ENCODE measurements around the gene ELMO1.

ELMO1 gene

DNA sequence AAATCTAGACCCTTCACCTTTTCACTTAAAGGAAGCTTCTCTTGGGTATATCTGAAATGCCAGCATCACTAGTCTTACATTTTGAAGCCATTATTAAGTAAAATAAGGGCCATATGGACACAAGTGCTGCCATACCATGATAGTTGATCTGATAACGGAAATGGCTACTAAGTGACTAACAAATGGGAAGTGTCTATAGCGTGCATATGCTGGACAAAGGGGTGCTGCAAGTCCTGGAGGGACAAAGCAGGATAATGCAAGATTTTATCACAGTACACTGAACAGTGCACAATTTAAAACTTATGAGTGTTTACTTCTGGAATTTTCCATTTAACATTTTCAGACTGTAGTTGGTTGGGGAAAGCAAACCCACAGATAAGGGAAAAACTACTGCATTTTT is 117.9 kb downstream of the ELMO1 start:
- TF ChIP-seq ELF4 (IDR thresholded peaks at IDR 0.05): no peak
- TF ChIP-seq ZNF384 (IDR thresholded peaks at IDR 0.05): no peak
- no peak for TF ChIP-seq BHLHE40 (IDR thresholded peaks at IDR 0.05; ENCODE audit: borderline replicate concordance)
- no peak for TF ChIP-seq LEF1 (IDR thresholded peaks at IDR 0.05; ENCODE audit: borderline replicate concordance)
- no peak for TF ChIP-seq FOXM1 (IDR thresholded peaks at IDR 0.05; ENCODE audit: borderline replicate concordance)
- TF ChIP-seq HDGF (IDR thresholded peaks at IDR 0.05; ENCODE audit: borderline replicate concordance): no peak
- TF ChIP-seq CTBP1 (IDR thresholded peaks at IDR 0.05; ENCODE audit: borderline replicate concordance): no peak
- no peak for TF ChIP-seq FOXA1 (IDR thresholded peaks at IDR 0.05)
- ChIA-PET CTCF (no interaction called here), POLR2A (no interaction called here)
- DNase-seq (ENCODE audit: extremely low spot score): no peak

DNA sequence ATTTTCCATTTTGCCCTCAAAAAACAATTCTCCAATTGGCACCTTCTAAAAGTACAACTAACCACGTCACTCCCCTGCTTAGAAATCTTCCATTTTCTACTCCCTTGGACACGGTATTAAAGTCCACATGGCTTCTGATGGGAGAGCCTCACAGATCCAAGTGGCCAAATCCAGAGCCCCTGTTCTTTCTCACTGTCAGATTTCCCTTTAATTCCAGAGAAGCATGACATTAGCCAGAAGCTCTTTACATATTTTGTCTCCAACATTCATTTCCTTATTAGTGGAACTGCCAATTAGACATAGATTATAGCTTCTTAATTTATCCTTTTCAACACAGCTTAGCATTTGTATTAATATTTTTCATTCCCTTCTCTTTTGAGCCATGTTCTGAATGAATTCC is 118.7 kb downstream of the ELMO1 start:
- TF ChIP-seq CTBP1 (IDR thresholded peaks at IDR 0.05; ENCODE audit: borderline replicate concordance) (no peak), L3MBTL2 (conservative IDR thresholded peaks at IDR 0.05) (no peak), SP1 (IDR thresholded peaks at IDR 0.05) (no peak), FOXK2 (IDR thresholded peaks at IDR 0.05) (no peak)
- no peak for DNase-seq (ENCODE audit: extremely low spot score)
- CTCF ChIA-PET: no interaction called here
- POLR2A ChIA-PET: no interaction called here

DNA sequence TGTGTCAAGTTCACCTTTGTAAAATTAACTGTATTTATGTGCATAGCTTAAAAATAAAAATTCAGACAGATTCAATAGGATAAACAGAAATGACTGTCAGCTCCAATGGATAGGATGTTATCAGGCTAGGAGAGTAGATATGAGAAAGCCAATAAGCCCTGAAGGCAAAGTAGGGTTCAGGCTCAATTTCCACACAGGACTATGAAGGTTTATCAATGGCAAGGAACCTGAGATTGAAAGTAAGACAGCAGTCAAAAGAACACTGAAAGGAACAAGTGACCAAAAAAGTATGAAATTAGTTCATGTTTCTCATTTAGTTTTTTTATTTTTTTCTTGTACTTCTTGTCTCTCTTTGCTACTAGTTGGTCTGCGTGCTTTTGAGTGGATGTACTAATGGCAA is 121.4 kb downstream of the ELMO1 start:
- TF ChIP-seq NFRKB (IDR thresholded peaks at IDR 0.05): no peak
- no peak for TF ChIP-seq FOXA1 (IDR thresholded peaks at IDR 0.05)
- no peak for TF ChIP-seq ARNT (IDR thresholded peaks at IDR 0.05)
- TF ChIP-seq ZNF384 (IDR thresholded peaks at IDR 0.05): no peak
- TF ChIP-seq BHLHE40 (IDR thresholded peaks at IDR 0.05; ENCODE audit: borderline replicate concordance): no peak
- TF ChIP-seq, protein P1, sequence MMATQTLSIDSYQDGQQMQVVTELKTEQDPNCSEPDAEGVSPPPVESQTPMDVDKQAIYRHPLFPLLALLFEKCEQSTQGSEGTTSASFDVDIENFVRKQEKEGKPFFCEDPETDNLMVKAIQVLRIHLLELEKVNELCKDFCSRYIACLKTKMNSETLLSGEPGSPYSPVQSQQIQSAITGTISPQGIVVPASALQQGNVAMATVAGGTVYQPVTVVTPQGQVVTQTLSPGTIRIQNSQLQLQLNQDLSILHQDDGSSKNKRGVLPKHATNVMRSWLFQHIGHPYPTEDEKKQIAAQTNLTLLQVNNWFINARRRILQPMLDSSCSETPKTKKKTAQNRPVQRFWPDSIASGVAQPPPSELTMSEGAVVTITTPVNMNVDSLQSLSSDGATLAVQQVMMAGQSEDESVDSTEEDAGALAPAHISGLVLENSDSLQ (IDR thresholded peaks at IDR 0.05): no peak
- no peak for TF ChIP-seq SP1 (IDR thresholded peaks at IDR 0.05)
- TF ChIP-seq FOXK2 (IDR thresholded peaks at IDR 0.05): no peak
- TF ChIP-seq TARDBP (IDR thresholded peaks at IDR 0.05): no peak
- TF ChIP-seq LEF1 (IDR thresholded peaks at IDR 0.05; ENCODE audit: borderline replicate concordance): no peak
- no peak for TF ChIP-seq CTBP1 (IDR thresholded peaks at IDR 0.05; ENCODE audit: borderline replicate concordance)
- TF ChIP-seq ELF4 (IDR thresholded peaks at IDR 0.05): no peak
- TF ChIP-seq HDGF (IDR thresholded peaks at IDR 0.05; ENCODE audit: borderline replicate concordance): no peak
- TF ChIP-seq FOXM1 (IDR thresholded peaks at IDR 0.05; ENCODE audit: borderline replicate concordance): no peak
- no peak for TF ChIP-seq L3MBTL2 (conservative IDR thresholded peaks at IDR 0.05)
- DNase-seq (ENCODE audit: extremely low spot score): no peak
- POLR2A ChIA-PET: no interaction called here
- CTCF ChIA-PET: interaction anchor here (0.7 kb wide), 1 partner anchor 114 kb away, joined by 5 read pairs; no protein-coding TSS in a partner anchor

DNA sequence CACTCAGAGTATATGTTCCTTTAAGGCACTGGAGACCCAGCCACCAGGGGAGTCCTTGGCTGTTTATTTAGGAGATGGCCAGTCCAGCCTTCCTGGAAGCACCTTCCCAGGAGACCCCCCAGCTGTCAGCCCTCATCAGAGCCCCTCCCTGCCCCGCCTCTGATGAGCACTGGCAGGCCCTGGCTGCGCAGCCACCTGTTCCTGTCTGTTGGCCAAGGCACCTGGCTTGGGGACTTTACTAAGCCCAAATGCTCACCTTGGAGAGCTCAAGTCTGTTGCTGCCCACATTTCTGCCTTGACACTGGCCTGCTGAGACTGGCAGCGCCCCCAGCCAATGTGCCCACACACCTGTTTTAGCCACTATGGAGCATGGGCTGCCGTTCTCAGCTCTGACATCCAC is 124.7 kb downstream of the ELMO1 start:
- CTCF ChIA-PET: no interaction called here
- DNase-seq (ENCODE audit: extremely low spot score): no peak
- POLR2A ChIA-PET: no interaction called here
- no peak for TF ChIP-seq NFRKB (IDR thresholded peaks at IDR 0.05)
- TF ChIP-seq ARNT (IDR thresholded peaks at IDR 0.05): no peak
- no peak for TF ChIP-seq SUZ12 (IDR thresholded peaks at IDR 0.05)
- no peak for TF ChIP-seq SP1 (IDR thresholded peaks at IDR 0.05)
- TF ChIP-seq FOXA1 (IDR thresholded peaks at IDR 0.05): no peak
- TF ChIP-seq TARDBP (IDR thresholded peaks at IDR 0.05): no peak
- TF ChIP-seq FOXK2 (IDR thresholded peaks at IDR 0.05): no peak
- no peak for TF ChIP-seq CTBP1 (IDR thresholded peaks at IDR 0.05; ENCODE audit: borderline replicate concordance)
- TF ChIP-seq FOXM1 (IDR thresholded peaks at IDR 0.05; ENCODE audit: borderline replicate concordance): no peak
- no peak for TF ChIP-seq LEF1 (IDR thresholded peaks at IDR 0.05; ENCODE audit: borderline replicate concordance)
- no peak for TF ChIP-seq HDGF (IDR thresholded peaks at IDR 0.05; ENCODE audit: borderline replicate concordance)
- TF ChIP-seq ZNF384 (IDR thresholded peaks at IDR 0.05): no peak
- TF ChIP-seq BHLHE40 (IDR thresholded peaks at IDR 0.05; ENCODE audit: borderline replicate concordance): no peak
- no peak for TF ChIP-seq L3MBTL2 (conservative IDR thresholded peaks at IDR 0.05)
- no peak for TF ChIP-seq ELF4 (IDR thresholded peaks at IDR 0.05)
- TF ChIP-seq, protein P1 (IDR thresholded peaks at IDR 0.05): no peak

DNA sequence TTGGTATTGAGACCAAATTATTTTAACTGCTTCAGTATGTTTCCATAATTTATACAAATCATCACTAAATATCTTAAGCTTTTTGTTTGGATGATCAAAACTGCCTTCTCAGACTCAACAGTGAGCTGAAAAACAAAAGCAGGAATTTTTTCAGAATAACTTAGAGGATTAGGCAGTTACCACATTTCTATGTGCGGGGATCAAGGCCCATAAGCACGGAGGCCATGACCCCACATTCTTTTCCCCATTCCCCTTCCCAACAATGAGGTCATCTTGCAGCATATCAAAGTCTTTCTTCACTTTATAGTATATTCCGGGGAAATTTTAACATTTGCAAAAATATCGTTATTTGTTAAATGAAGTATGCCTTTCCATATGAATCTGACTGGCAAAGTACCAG is 125.8 kb downstream of the ELMO1 start:
- TF ChIP-seq, protein P1 (IDR thresholded peaks at IDR 0.05): no peak
- TF ChIP-seq ZNF384 (IDR thresholded peaks at IDR 0.05) (no peak), SUZ12 (IDR thresholded peaks at IDR 0.05) (no peak), FOXA1 (IDR thresholded peaks at IDR 0.05) (no peak), ARNT (IDR thresholded peaks at IDR 0.05) (no peak), ELF4 (IDR thresholded peaks at IDR 0.05) (no peak), HDGF (IDR thresholded peaks at IDR 0.05; ENCODE audit: borderline replicate concordance) (no peak), L3MBTL2 (conservative IDR thresholded peaks at IDR 0.05) (no peak), SP1 (IDR thresholded peaks at IDR 0.05) (no peak), FOXK2 (IDR thresholded peaks at IDR 0.05) (no peak), TARDBP (IDR thresholded peaks at IDR 0.05) (no peak), NFRKB (IDR thresholded peaks at IDR 0.05) (no peak), LEF1 (IDR thresholded peaks at IDR 0.05; ENCODE audit: borderline replicate concordance) (no peak), BHLHE40 (IDR thresholded peaks at IDR 0.05; ENCODE audit: borderline replicate concordance) (no peak)
- POLR2A ChIA-PET: no interaction called here
- DNase-seq (ENCODE audit: extremely low spot score): no peak
- CTCF ChIA-PET: no interaction called here

DNA sequence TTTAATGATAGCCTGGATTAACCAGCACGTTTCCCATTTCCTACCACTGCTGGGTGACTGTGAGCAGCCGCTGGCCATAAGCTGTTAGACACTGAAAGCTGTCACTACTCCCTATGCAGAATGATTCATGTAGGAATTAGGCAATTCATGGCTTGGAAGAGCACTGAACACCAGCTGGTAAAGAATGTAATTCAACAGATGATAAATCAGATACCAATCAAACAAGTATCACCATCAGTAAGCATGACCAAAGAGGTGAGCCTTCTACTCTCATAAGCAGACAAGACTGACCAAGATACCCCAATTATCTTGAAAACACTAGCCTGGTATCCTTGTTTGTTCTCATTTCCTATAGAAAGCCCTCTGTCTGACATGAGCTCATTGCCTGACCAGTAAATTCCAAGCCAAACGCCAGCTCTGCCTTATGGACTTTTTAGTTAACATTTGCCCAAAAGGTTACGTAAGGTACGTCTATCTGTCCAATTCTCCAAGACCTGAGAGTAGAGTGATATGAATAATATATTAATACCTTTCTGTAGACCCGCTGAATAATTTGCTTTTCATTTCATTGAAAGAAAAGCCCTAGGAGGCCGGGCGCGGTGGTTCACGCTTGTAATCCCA is 127.7 kb downstream of the ELMO1 start:
- TF ChIP-seq, protein P1 (IDR thresholded peaks at IDR 0.05): peak; percentile 59
- no peak for TF ChIP-seq LEF1 (IDR thresholded peaks at IDR 0.05; ENCODE audit: borderline replicate concordance)
- DNase-seq (ENCODE audit: extremely low spot score): no peak
- CTCF ChIA-PET: no interaction called here
- POLR2A ChIA-PET: no interaction called here
